ENCODE results near the gene SMARCC1. TPM values are rescaled to one million over a fixed set of nuclear protein-coding genes. Genes with fewer than 3 reads are reported as not detected.
A peak's percentile ranks its signal among the peaks of the same experiment; 100 is the strongest.
"Not testable (repeated sequence)": the region's sequence is repeated elsewhere in the genome, so short reads cannot be mapped to it uniquely, and the experiment has no call there.

Gene SMARCC1
- total RNA-seq, 1 donor from 2014 or later = 77.0 TPM

- peak; percentile 84 for DNase-seq (ENCODE audit: low spot score)
- peak; percentile 14 for ATAC-seq
- intact Hi-C loops (cut with DNase I) = no loop called here
Measured at GRCh38 chr3:47780741-47781684, 680 bp downstream of the SMARCC1 start.

- DNase-seq (ENCODE audit: low spot score) (no peak), ATAC-seq (no peak)
- intact Hi-C loops (cut with DNase I) = no loop called here
Measured at GRCh38 chr3:47778746-47779145, 2.9 kb downstream of the SMARCC1 start.

GRCh38 chr3:47772788-47773187, 8.9 kb downstream of the SMARCC1 start:
- intact Hi-C loops (cut with DNase I) = no loop called here
- ATAC-seq = no peak
- DNase-seq (ENCODE audit: low spot score) = no peak

- DNase-seq (ENCODE audit: low spot score) (no peak), ATAC-seq (no peak)
- intact Hi-C loops (cut with DNase I) = no loop called here
Measured at GRCh38 chr3:47772047-47772446, 9.6 kb downstream of the SMARCC1 start.

- no peak for ATAC-seq
- intact Hi-C loops (cut with DNase I) = no loop called here
- DNase-seq (ENCODE audit: low spot score) = no peak
Measured at GRCh38 chr3:47766186-47766585, 15.5 kb downstream of the SMARCC1 start.

- no peak for DNase-seq (ENCODE audit: low spot score)
- intact Hi-C loops (cut with DNase I) = no loop called here
- no peak for ATAC-seq
Measured at GRCh38 chr3:47762233-47762632, 19.5 kb downstream of the SMARCC1 start.

GRCh38 chr3:47761046-47761445, 20.6 kb downstream of the SMARCC1 start:
- no peak for DNase-seq (ENCODE audit: low spot score)
- intact Hi-C loops (cut with DNase I) = no loop called here
- ATAC-seq = no peak

GRCh38 chr3:47760207-47760606, 21.5 kb downstream of the SMARCC1 start:
- ATAC-seq; intact Hi-C loops (cut with DNase I); DNase-seq (ENCODE audit: low spot score): not testable (repeated sequence)

- ATAC-seq (no peak), DNase-seq (ENCODE audit: low spot score) (no peak)
- intact Hi-C loops (cut with DNase I) = no loop called here
Measured at GRCh38 chr3:47758261-47759025, 23.2 kb downstream of the SMARCC1 start.

- intact Hi-C loops (cut with DNase I) = no loop called here
- ATAC-seq (no peak), DNase-seq (ENCODE audit: low spot score) (no peak)
Measured at GRCh38 chr3:47752716-47753115, 29.0 kb downstream of the SMARCC1 start.

GRCh38 chr3:47750811-47751354, 30.8 kb downstream of the SMARCC1 start:
- intact Hi-C loops (cut with DNase I); ATAC-seq; DNase-seq (ENCODE audit: low spot score): not testable (repeated sequence)

- intact Hi-C loops (cut with DNase I) = no loop called here
- ATAC-seq = no peak
- no peak for DNase-seq (ENCODE audit: low spot score)
Measured at GRCh38 chr3:47747558-47747957, 34.1 kb downstream of the SMARCC1 start.

- DNase-seq (ENCODE audit: low spot score) = no peak
- intact Hi-C loops (cut with DNase I) = no loop called here
Measured at GRCh38 chr3:47746264-47746663, 35.4 kb downstream of the SMARCC1 start.

GRCh38 chr3:47743855-47744254, 37.8 kb downstream of the SMARCC1 start:
- intact Hi-C loops (cut with DNase I) = no loop called here
- no peak for DNase-seq (ENCODE audit: low spot score)
- ATAC-seq = no peak

More at GRCh38 chr3:47746264-47746663, 35.4 kb downstream of the SMARCC1 start:
- no peak for ATAC-seq

- DNase-seq (ENCODE audit: low spot score); ATAC-seq; intact Hi-C loops (cut with DNase I): not testable (repeated sequence)
Measured at GRCh38 chr3:47743352-47743751, 38.3 kb downstream of the SMARCC1 start.

GRCh38 chr3:47741925-47742324, 39.8 kb downstream of the SMARCC1 start:
- DNase-seq (ENCODE audit: low spot score) = no peak
- intact Hi-C loops (cut with DNase I) = no loop called here
- ATAC-seq = no peak

GRCh38 chr3:47732143-47732542, 49.5 kb downstream of the SMARCC1 start:
- intact Hi-C loops (cut with DNase I) = no loop called here
- no peak for ATAC-seq
- no peak for DNase-seq (ENCODE audit: low spot score)

GRCh38 chr3:47731061-47731460, 50.6 kb downstream of the SMARCC1 start:
- intact Hi-C loops (cut with DNase I) = no loop called here
- ATAC-seq (no peak), DNase-seq (ENCODE audit: low spot score) (no peak)

GRCh38 chr3:47722859-47723258, 58.8 kb downstream of the SMARCC1 start:
- no peak for DNase-seq (ENCODE audit: low spot score)
- intact Hi-C loops (cut with DNase I) = no loop called here
- ATAC-seq = no peak

- ATAC-seq; DNase-seq (ENCODE audit: low spot score); intact Hi-C loops (cut with DNase I): not testable (repeated sequence)
Measured at GRCh38 chr3:47717448-47717847, 64.2 kb downstream of the SMARCC1 start.

Measured in sciatic nerve (tissue), 2 donors.